ENCODE results near the gene CD244.
A peak's percentile ranks its signal among the peaks of the same experiment; 100 is the strongest.

- TF ChIP-seq, protein P1, sequence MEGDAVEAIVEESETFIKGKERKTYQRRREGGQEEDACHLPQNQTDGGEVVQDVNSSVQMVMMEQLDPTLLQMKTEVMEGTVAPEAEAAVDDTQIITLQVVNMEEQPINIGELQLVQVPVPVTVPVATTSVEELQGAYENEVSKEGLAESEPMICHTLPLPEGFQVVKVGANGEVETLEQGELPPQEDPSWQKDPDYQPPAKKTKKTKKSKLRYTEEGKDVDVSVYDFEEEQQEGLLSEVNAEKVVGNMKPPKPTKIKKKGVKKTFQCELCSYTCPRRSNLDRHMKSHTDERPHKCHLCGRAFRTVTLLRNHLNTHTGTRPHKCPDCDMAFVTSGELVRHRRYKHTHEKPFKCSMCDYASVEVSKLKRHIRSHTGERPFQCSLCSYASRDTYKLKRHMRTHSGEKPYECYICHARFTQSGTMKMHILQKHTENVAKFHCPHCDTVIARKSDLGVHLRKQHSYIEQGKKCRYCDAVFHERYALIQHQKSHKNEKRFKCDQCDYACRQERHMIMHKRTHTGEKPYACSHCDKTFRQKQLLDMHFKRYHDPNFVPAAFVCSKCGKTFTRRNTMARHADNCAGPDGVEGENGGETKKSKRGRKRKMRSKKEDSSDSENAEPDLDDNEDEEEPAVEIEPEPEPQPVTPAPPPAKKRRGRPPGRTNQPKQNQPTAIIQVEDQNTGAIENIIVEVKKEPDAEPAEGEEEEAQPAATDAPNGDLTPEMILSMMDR (IDR thresholded peaks at IDR 0.05; ENCODE audit: insufficient read depth, low read length): peak; percentile 27
- TF ChIP-seq POLR2AphosphoS5 (IDR thresholded peaks at IDR 0.05; ENCODE audit: low read depth): no peak
Measured at GRCh38 chr1:160884579-160884978, 21.9 kb upstream of the CD244 start.
